Ammon's horn (tissue), 1 donor: ENCODE results near the gene PKP4.

Source experiments
- DNase-seq: peaks from one replicate; pipeline ENCODE4 v3.0.0-alpha.2; 2016; ENCODE audit warnings: low spot score

The PKP4 gene

GRCh38 chr2:158651358-158652057 lies 194.8 kb downstream of the PKP4 start:
- peak; percentile 46 for DNase-seq

- DNase-seq = no peak
Observed at GRCh38 chr2:158655628-158656027, 198.9 kb downstream of the PKP4 start.

GRCh38 chr2:158656492-158657229 lies 199.9 kb downstream of the PKP4 start:
- DNase-seq = no peak

- no peak for DNase-seq
Observed at GRCh38 chr2:158658396-158658795, 201.6 kb downstream of the PKP4 start.

- DNase-seq = no peak
Observed at GRCh38 chr2:158659483-158659882, 202.7 kb downstream of the PKP4 start.

GRCh38 chr2:158661231-158661630 lies 204.5 kb downstream of the PKP4 start:
- DNase-seq = no peak

- no peak for DNase-seq
Observed at GRCh38 chr2:158662421-158662820, 205.7 kb downstream of the PKP4 start.

- DNase-seq = no peak
Observed at GRCh38 chr2:158663796-158664195, 207.0 kb downstream of the PKP4 start.

- DNase-seq = no peak
Observed at GRCh38 chr2:158664987-158665386, 208.2 kb downstream of the PKP4 start.

- DNase-seq = no peak
Observed at GRCh38 chr2:158665536-158666302, 209.0 kb downstream of the PKP4 start.

GRCh38 chr2:158666969-158667368 lies 210.2 kb downstream of the PKP4 start:
- DNase-seq = no peak

GRCh38 chr2:158667586-158667985 lies 210.8 kb downstream of the PKP4 start:
- no peak for DNase-seq

- no peak for DNase-seq
Observed at GRCh38 chr2:158668001-158668765, 211.4 kb downstream of the PKP4 start.

- no peak for DNase-seq
Observed at GRCh38 chr2:158670292-158670691, 213.5 kb downstream of the PKP4 start.

GRCh38 chr2:158671360-158672245 lies 214.9 kb downstream of the PKP4 start:
- DNase-seq = no peak

- DNase-seq = no peak
Observed at GRCh38 chr2:158676295-158676694, 219.5 kb downstream of the PKP4 start.

GRCh38 chr2:158676696-158677095 lies 219.9 kb downstream of the PKP4 start:
- peak; percentile 54 for DNase-seq

GRCh38 chr2:158677542-158677941 lies 220.8 kb downstream of the PKP4 start:
- no peak for DNase-seq

GRCh38 chr2:158681816-158682215 lies 225.1 kb downstream of the PKP4 start:
- DNase-seq = no peak

- DNase-seq = no peak
Observed at GRCh38 chr2:158685646-158686045, 228.9 kb downstream of the PKP4 start.

- DNase-seq = peak; percentile 93
Observed at GRCh38 chr2:158686210-158686691, 229.5 kb downstream of the PKP4 start.
